ENCODE results near the gene PDILT. TPM values are rescaled to one million over a fixed set of nuclear protein-coding genes. Genes with fewer than 3 reads are reported as not detected.
"Not testable (repeated sequence)": the region's sequence is repeated elsewhere in the genome, so short reads cannot be mapped to it uniquely, and the experiment has no call there.

The PDILT gene
- not detected in 2 replicates for total RNA-seq (2012; rRNA removed)

GRCh38 chr16:20404637-20405036 is at the start of gene PDILT:
Gene PDILT, minus strand, starts transcription at chr16:20404737. Its CDS starts 5,437 bp downstream, at chr16:20399300.
- Histone ChIP-seq H3K27me3 (ENCODE audit: control insufficient read depth, insufficient read depth, low read length) (no peaks in the 10 kb centered on the region), H3K4me2 (ENCODE audit: low read length) (no peak within 1 kb of the TSS), H3K4me1 (ENCODE audit: control insufficient read depth, insufficient read depth, low read length) (peaks cover 6% of the 10 kb centered on the region), H3K4me3 (ENCODE audit: low read length) (no peak within 1 kb of the TSS), H3K36me3 (ENCODE audit: insufficient read depth, low read length) (no peaks in the 10 kb centered on the region), H3K9ac (ENCODE audit: low read depth, low read length) (no peak within 1 kb of the TSS), H3K9me3 (replicated peaks; ENCODE audit: low read length) (no peaks in the 10 kb centered on the region)

DNA sequence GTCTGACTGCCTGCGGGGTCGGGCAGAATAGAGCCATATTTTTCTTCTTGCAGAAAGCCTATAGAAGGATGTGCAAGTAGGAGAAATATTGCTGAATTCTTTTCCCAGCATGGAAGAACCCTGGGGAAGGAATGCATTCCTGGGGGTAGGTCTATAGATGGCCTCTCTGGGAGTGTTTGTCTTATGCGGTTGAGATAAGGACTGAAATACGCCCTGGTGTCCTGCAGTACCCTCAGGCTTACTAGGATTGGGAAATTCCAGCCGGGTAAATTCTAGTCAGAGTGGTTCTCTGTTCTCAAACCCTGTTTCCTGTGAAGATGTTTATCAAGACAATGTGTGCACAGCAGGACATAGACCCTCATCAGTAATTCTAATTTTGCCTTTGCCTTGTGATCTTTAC is 49.1 kb upstream of the PDILT start:
- H3K27me3 ChIP-seq (ENCODE audit: control insufficient read depth, insufficient read depth, low read length); H3K36me3 ChIP-seq (ENCODE audit: insufficient read depth, low read length); H3K4me1 ChIP-seq (ENCODE audit: control insufficient read depth, insufficient read depth, low read length); H3K4me2 ChIP-seq (ENCODE audit: low read length); H3K4me3 ChIP-seq (ENCODE audit: low read length); H3K9ac ChIP-seq (ENCODE audit: low read depth, low read length); H3K9me3 ChIP-seq (replicated peaks; ENCODE audit: low read length): not testable (repeated sequence)

- H3K27me3 ChIP-seq (ENCODE audit: control insufficient read depth, insufficient read depth, low read length); H3K4me2 ChIP-seq (ENCODE audit: low read length); H3K4me3 ChIP-seq (ENCODE audit: low read length); H3K36me3 ChIP-seq (ENCODE audit: insufficient read depth, low read length); H3K9ac ChIP-seq (ENCODE audit: low read depth, low read length); H3K9me3 ChIP-seq (replicated peaks; ENCODE audit: low read length); H3K4me1 ChIP-seq (ENCODE audit: control insufficient read depth, insufficient read depth, low read length): not testable (repeated sequence)
Measured at GRCh38 chr16:20451364-20451763, 46.8 kb upstream of the PDILT start, which contains the start of gene ACSM2A. Gene ACSM2A, plus strand, starts transcription at chr16:20451521. Its CDS starts 8,594 bp downstream, at chr16:20460115.

- not testable (repeated sequence) for H3K27me3 ChIP-seq (ENCODE audit: control insufficient read depth, insufficient read depth, low read length); H3K36me3 ChIP-seq (ENCODE audit: insufficient read depth, low read length); H3K4me1 ChIP-seq (ENCODE audit: control insufficient read depth, insufficient read depth, low read length); H3K9ac ChIP-seq (ENCODE audit: low read depth, low read length); H3K9me3 ChIP-seq (replicated peaks; ENCODE audit: low read length); H3K4me2 ChIP-seq (ENCODE audit: low read length); H3K4me3 ChIP-seq (ENCODE audit: low read length)
Measured at GRCh38 chr16:20446652-20447393, 42.3 kb upstream of the PDILT start.

DNA sequence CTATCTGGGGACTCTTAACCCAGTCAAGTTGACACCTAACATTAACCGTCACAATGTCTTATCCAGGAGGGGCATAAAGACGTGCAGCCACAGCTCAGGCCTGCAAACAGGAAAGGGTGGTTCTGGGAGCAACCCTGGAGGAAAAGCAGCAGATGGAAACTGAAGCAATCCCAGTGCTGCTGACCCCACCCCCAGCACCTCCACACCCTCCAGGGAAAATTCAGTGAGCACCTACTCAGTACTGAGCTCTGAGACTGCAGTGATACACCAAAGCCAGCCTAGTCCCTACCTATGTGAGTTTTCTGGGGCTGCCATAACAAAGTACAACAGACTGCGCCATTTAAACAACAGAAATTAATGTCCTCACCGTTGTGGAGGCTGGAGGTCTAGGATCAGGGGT is 37.3 kb upstream of the PDILT start:
- peaks cover 26% of the 10 kb centered on the region for H3K4me1 ChIP-seq (ENCODE audit: control insufficient read depth, insufficient read depth, low read length)
- not testable (repeated sequence) for H3K9ac ChIP-seq (ENCODE audit: low read depth, low read length); H3K27me3 ChIP-seq (ENCODE audit: control insufficient read depth, insufficient read depth, low read length); H3K4me2 ChIP-seq (ENCODE audit: low read length); H3K9me3 ChIP-seq (replicated peaks; ENCODE audit: low read length); H3K36me3 ChIP-seq (ENCODE audit: insufficient read depth, low read length); H3K4me3 ChIP-seq (ENCODE audit: low read length)

GRCh38 chr16:20441191-20441590 is 36.7 kb upstream of the PDILT start:
- Histone ChIP-seq H3K9ac (ENCODE audit: low read depth, low read length) (no peak overlapping the region), H3K27me3 (ENCODE audit: control insufficient read depth, insufficient read depth, low read length) (no peaks in the 10 kb centered on the region), H3K4me1 (ENCODE audit: control insufficient read depth, insufficient read depth, low read length) (peaks cover 26% of the 10 kb centered on the region), H3K36me3 (ENCODE audit: insufficient read depth, low read length) (no peaks in the 10 kb centered on the region), H3K4me2 (ENCODE audit: low read length) (no peak overlapping the region), H3K9me3 (replicated peaks; ENCODE audit: low read length) (no peaks in the 10 kb centered on the region), H3K4me3 (ENCODE audit: low read length) (no peak overlapping the region)

GRCh38 chr16:20440731-20441130 is 36.2 kb upstream of the PDILT start:
- not testable (repeated sequence) for H3K4me3 ChIP-seq (ENCODE audit: low read length); H3K36me3 ChIP-seq (ENCODE audit: insufficient read depth, low read length); H3K9ac ChIP-seq (ENCODE audit: low read depth, low read length); H3K9me3 ChIP-seq (replicated peaks; ENCODE audit: low read length); H3K4me2 ChIP-seq (ENCODE audit: low read length); H3K27me3 ChIP-seq (ENCODE audit: control insufficient read depth, insufficient read depth, low read length)
- H3K4me1 ChIP-seq (ENCODE audit: control insufficient read depth, insufficient read depth, low read length) = peaks cover 26% of the 10 kb centered on the region

- not testable (repeated sequence) for H3K27me3 ChIP-seq (ENCODE audit: control insufficient read depth, insufficient read depth, low read length); H3K36me3 ChIP-seq (ENCODE audit: insufficient read depth, low read length); H3K4me2 ChIP-seq (ENCODE audit: low read length); H3K4me3 ChIP-seq (ENCODE audit: low read length); H3K9me3 ChIP-seq (replicated peaks; ENCODE audit: low read length); H3K9ac ChIP-seq (ENCODE audit: low read depth, low read length)
- peaks cover 26% of the 10 kb centered on the region for H3K4me1 ChIP-seq (ENCODE audit: control insufficient read depth, insufficient read depth, low read length)
Measured at GRCh38 chr16:20439820-20440231, 35.3 kb upstream of the PDILT start.

DNA sequence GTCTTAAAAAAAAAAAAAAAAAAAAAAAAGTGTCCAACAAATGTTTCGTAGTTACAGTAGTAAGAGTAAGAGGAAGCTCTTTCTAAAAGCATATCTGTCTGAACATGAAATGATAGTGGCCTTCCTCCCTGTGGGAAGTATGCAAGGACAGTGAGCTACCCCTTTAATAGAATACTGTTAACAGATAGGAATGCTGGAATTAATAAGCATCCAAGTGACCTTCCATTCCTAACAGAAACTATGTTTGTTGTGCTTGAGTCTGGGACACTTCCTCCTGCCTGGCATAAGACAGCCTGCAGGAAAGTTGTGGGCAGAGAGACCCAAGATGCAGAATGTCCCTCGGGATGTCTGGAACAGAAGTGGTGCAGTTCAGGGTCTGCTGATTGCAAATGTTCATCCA is 34.4 kb upstream of the PDILT start:
- not testable (repeated sequence) for H3K9me3 ChIP-seq (replicated peaks; ENCODE audit: low read length); H3K4me2 ChIP-seq (ENCODE audit: low read length); H3K36me3 ChIP-seq (ENCODE audit: insufficient read depth, low read length); H3K27me3 ChIP-seq (ENCODE audit: control insufficient read depth, insufficient read depth, low read length); H3K4me3 ChIP-seq (ENCODE audit: low read length); H3K9ac ChIP-seq (ENCODE audit: low read depth, low read length)
- H3K4me1 ChIP-seq (ENCODE audit: control insufficient read depth, insufficient read depth, low read length) = peaks cover 26% of the 10 kb centered on the region

- no peaks in the 10 kb centered on the region for H3K27me3 ChIP-seq (ENCODE audit: control insufficient read depth, insufficient read depth, low read length)
- no peaks in the 10 kb centered on the region for H3K4me1 ChIP-seq (ENCODE audit: control insufficient read depth, insufficient read depth, low read length)
- H3K4me2 ChIP-seq (ENCODE audit: low read length) = no peak overlapping the region
- no peaks in the 10 kb centered on the region for H3K9me3 ChIP-seq (replicated peaks; ENCODE audit: low read length)
- no peak overlapping the region for H3K4me3 ChIP-seq (ENCODE audit: low read length)
- no peak overlapping the region for H3K9ac ChIP-seq (ENCODE audit: low read depth, low read length)
- H3K36me3 ChIP-seq (ENCODE audit: insufficient read depth, low read length) = no peaks in the 10 kb centered on the region
Measured at GRCh38 chr16:20430948-20431347, 26.4 kb upstream of the PDILT start.

DNA sequence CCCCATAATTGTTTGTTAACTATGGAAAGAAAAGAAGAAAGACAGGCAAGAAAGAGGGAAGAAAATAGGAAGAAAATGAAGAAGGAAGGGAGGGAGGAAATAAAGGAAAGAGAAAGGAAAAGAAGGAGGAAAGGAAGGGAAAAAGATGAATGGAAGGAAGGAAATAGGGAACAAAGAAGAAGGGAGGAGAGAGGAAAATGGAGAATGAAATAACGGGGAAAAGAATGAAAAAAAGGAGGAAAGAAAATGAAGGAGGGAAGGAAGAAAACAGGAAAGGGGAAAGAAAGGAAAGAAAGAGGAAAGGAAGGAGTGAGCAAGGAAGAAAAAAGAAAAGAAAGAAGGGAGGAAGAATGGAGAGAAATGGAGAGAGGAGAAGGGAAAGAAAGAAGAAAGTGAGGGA is 25.9 kb upstream of the PDILT start:
- not testable (repeated sequence) for H3K4me1 ChIP-seq (ENCODE audit: control insufficient read depth, insufficient read depth, low read length); H3K36me3 ChIP-seq (ENCODE audit: insufficient read depth, low read length); H3K4me3 ChIP-seq (ENCODE audit: low read length); H3K27me3 ChIP-seq (ENCODE audit: control insufficient read depth, insufficient read depth, low read length); H3K4me2 ChIP-seq (ENCODE audit: low read length); H3K9me3 ChIP-seq (replicated peaks; ENCODE audit: low read length); H3K9ac ChIP-seq (ENCODE audit: low read depth, low read length)

DNA sequence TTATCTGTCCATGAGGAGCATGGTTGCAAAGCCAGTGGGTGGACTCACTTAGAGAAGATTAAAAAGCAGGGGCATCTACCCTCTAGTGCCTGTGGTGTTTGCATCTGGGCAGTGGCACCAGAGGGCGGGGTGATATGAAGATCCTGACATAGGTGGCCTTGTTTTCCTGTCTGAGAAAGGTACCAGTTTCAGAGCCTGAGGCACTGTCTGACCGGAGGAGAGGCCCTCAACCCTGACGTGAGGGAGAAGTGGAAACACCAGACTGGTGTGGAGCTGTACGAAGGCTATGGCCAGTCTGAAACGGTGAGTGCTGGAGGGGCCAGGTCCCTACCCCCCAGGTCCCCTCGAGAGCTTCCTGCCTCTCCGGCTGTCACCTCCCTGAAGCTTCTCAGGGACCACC is 25.0 kb upstream of the PDILT start:
- H3K4me3 ChIP-seq (ENCODE audit: low read length); H3K27me3 ChIP-seq (ENCODE audit: control insufficient read depth, insufficient read depth, low read length); H3K4me2 ChIP-seq (ENCODE audit: low read length); H3K36me3 ChIP-seq (ENCODE audit: insufficient read depth, low read length); H3K4me1 ChIP-seq (ENCODE audit: control insufficient read depth, insufficient read depth, low read length); H3K9me3 ChIP-seq (replicated peaks; ENCODE audit: low read length); H3K9ac ChIP-seq (ENCODE audit: low read depth, low read length): not testable (repeated sequence)

All from skeletal muscle satellite cell (primary cell).